Measurements from ENCODE around the gene CCT8L2. TPM values are rescaled to one million over a fixed set of nuclear protein-coding genes. Genes with fewer than 3 reads are reported as not detected.
"Not testable (repeated sequence)": the region's sequence is repeated elsewhere in the genome, so short reads cannot be mapped to it uniquely, and the experiment has no call there.

Gene CCT8L2
- total RNA-seq, 2 experiments from 2014 or later = not detected

GRCh38 chr22:16559056-16559955, 33.3 kb downstream of the CCT8L2 start:
- H3K36me3 Mint-ChIP-seq (ENCODE audit: low read depth) = no peaks in the 10 kb centered on the region

GRCh38 chr22:16558376-16558945, 34.1 kb downstream of the CCT8L2 start:
- H3K27ac Mint-ChIP-seq; POLR2A ChIA-PET; CTCF ChIA-PET; DNase-seq; H3K27me3 Mint-ChIP-seq; H3K36me3 Mint-ChIP-seq (ENCODE audit: low read depth); H3K4me1 Mint-ChIP-seq; H3K4me3 Mint-ChIP-seq: not testable (repeated sequence)
- peaks cover 10% of the 10 kb centered on the region for H3K9me3 Mint-ChIP-seq

More at GRCh38 chr22:16559056-16559955, 33.3 kb downstream of the CCT8L2 start:
- ChIA-PET POLR2A (no interaction called here), CTCF (no interaction called here)
- no peak overlapping the region for H3K4me3 Mint-ChIP-seq
- H3K27me3 Mint-ChIP-seq = no peaks in the 10 kb centered on the region
- no peak overlapping the region for H3K27ac Mint-ChIP-seq
- DNase-seq = no peak
- H3K4me1 Mint-ChIP-seq = no peaks in the 10 kb centered on the region
- peaks cover 8% of the 10 kb centered on the region for H3K9me3 Mint-ChIP-seq

GRCh38 chr22:16557511-16557910, 35.1 kb downstream of the CCT8L2 start:
- DNase-seq; H3K36me3 Mint-ChIP-seq (ENCODE audit: low read depth); H3K27me3 Mint-ChIP-seq; H3K27ac Mint-ChIP-seq; CTCF ChIA-PET; H3K4me3 Mint-ChIP-seq; H3K4me1 Mint-ChIP-seq; POLR2A ChIA-PET: not testable (repeated sequence)
- peaks cover 10% of the 10 kb centered on the region for H3K9me3 Mint-ChIP-seq

GRCh38 chr22:16555077-16555994, 37.3 kb downstream of the CCT8L2 start:
- DNase-seq; H3K4me1 Mint-ChIP-seq; H3K27me3 Mint-ChIP-seq; H3K36me3 Mint-ChIP-seq (ENCODE audit: low read depth); CTCF ChIA-PET; POLR2A ChIA-PET; H3K27ac Mint-ChIP-seq; H3K4me3 Mint-ChIP-seq: not testable (repeated sequence)
- peaks cover 10% of the 10 kb centered on the region for H3K9me3 Mint-ChIP-seq

- H3K4me3 Mint-ChIP-seq; H3K9me3 Mint-ChIP-seq; CTCF ChIA-PET; H3K4me1 Mint-ChIP-seq; DNase-seq; POLR2A ChIA-PET; H3K27me3 Mint-ChIP-seq; H3K27ac Mint-ChIP-seq; H3K36me3 Mint-ChIP-seq (ENCODE audit: low read depth): not testable (repeated sequence)
Measured at GRCh38 chr22:16543310-16543709, 49.3 kb downstream of the CCT8L2 start.

Other genes with a start within 250 kb of the CCT8L2 start
- not detected for gene XKR3, start 232.6 kb upstream of the CCT8L2 start, total RNA-seq

Measured in activated CD4-positive, alpha-beta T cell treated with anti-CD3 and anti-CD28 coated beads, Interleukin-2, amount 10 ng/mL, durations not matched to agents 7 days and 5 days (primary cell).